Esophagus squamous epithelium (tissue), 5 donors: ENCODE data around the gene TTC24. TPM values are rescaled to one million over a fixed set of nuclear protein-coding genes. Genes with fewer than 3 reads are reported as not detected.
"Not testable (repeated sequence)": the region's sequence is repeated elsewhere in the genome, so short reads cannot be mapped to it uniquely, and the experiment has no call there.

Source experiments
- DNase-seq: peaks from one replicate; lab custom pipeline; 2025; lab: John Stamatoyannopoulos, UW
- H3K27ac ChIP-seq, 4 donors: fragments of 200-600 bp; sonication (generic); one replicate each; pipeline ENCODE4 v1.5.1; 2016 to 2019; ENCODE audit warnings: mild to moderate bottlenecking in 1 of 4
- H3K27me3 ChIP-seq, 4 donors: fragments of 200-600 bp; sonication (generic); 1 replicate in 3 of 4; 2 replicates in 1 of 4; pipeline versions ENCODE4 v1.5.1 to v1.6.0; 2017 to 2021; ENCODE audit warnings: antibody characterized with exemption in 1 of 4
- H3K36me3 ChIP-seq, 3 donors: fragments of 200-600 bp; sonication (generic); one replicate each; pipeline ENCODE4 v1.5.1; 2016 to 2019
- H3K4me1 ChIP-seq, 3 donors: fragments of 200-600 bp; sonication (generic); one replicate each; pipeline ENCODE4 v1.5.1; 2017 to 2019
- H3K4me3 ChIP-seq, 4 donors: fragments of 200-600 bp; sonication (generic); 1 replicate in 3 of 4; 2 replicates in 1 of 4; pipeline ENCODE4 v1.5.1; 2016 to 2019; ENCODE audit warnings: mild to moderate bottlenecking in 2 of 4, moderate library complexity in 1 of 4
- H3K9me3 ChIP-seq, 3 donors: fragments of 200-600 bp; sonication (generic); one replicate each; pipeline ENCODE4 v1.5.1; 2016 to 2019
- CTCF ChIP-seq, 6 experiments: fragments of 450-650 bp in 4 of 6; fragments of 200-600 bp in 2 of 6; sonication (generic) in 2 of 6; IDR thresholded peaks; one replicate each; pipeline ENCODE4 v1.5.1; 2016 to 2019; ENCODE audit warnings: antibody characterized with exemption in 6 of 6, mild to moderate bottlenecking in 4 of 6, moderate library complexity in 4 of 6
- POLR2A ChIP-seq, 4 donors: fragments of 450-650 bp; IDR thresholded peaks; one replicate each; pipeline ENCODE4 v1.6.1; 2017; ENCODE audit warnings: antibody characterized with exemption in 4 of 4, mild to moderate bottlenecking in 4 of 4, moderate library complexity in 3 of 4
- WGBS, 2 donors: methylation state at CpG; one replicate each; pipeline ENCODE4 v1.1.5; 2018; 5-methylcytosine and 5-hydroxymethylcytosine counted together
- intact Hi-C: fragments of 100-400 bp; cut with DNase I; formaldehyde crosslinking; loops from one replicate; pipeline ENCODE4 v1.15.0; 2022
- total RNA-seq, 4 donors: library from RNA; depleted of rRNA; stranded (reverse); fragments of >200 nt; gene quantifications; one replicate each; pipeline ENCODE4 v1.1.0, GENCODE V29; 2016
- donor health status: DM: yes; HTN: yes; CAD: no.

Gene TTC24
- total RNA-seq, 4 donors from 2014 or later, result not detected

GRCh38 chr1:156586323-156586722, 6.8 kb downstream of the TTC24 start:
- Histone ChIP-seq H3K4me1 (peaks cover 0 to 8% (median 6%) of the 10 kb centered on the region in 3 donors), H3K9me3 (no peaks in the 10 kb centered on the region), H3K27me3 (no peaks in the 10 kb centered on the region), H3K4me3 (no peak overlapping the region), H3K36me3 (no peaks in the 10 kb centered on the region), H3K27ac (no peak overlapping the region)
- 44% methylated on average over 2 of the region's 4 CpGs; no CpG with 5 or more reads in 1 of the 2 donors for WGBS, 2 donors
- intact Hi-C loops, result loop anchor here (10.0 kb wide), 1 partner anchor 112 kb away; no protein-coding TSS in a partner anchor
- DNase-seq, result no peak
- TF ChIP-seq CTCF (IDR thresholded peaks at IDR 0.05) (no peak), POLR2A (IDR thresholded peaks at IDR 0.05) (no peak)

- Histone ChIP-seq H3K27me3 (no peaks in the 10 kb centered on the region), H3K4me1 (peaks cover under 1 to 11% (median 7%) of the 10 kb centered on the region in 3 donors), H3K36me3 (no peaks in the 10 kb centered on the region), H3K9me3 (no peaks in the 10 kb centered on the region), H3K27ac (no peak overlapping the region), H3K4me3 (no peak overlapping the region)
- WGBS, 2 donors, result 71 to 85% methylated on average over 2 to 3 of the region's 3 CpGs
- intact Hi-C loops, result loop anchor here (10.0 kb wide), 1 partner anchor 112 kb away; no protein-coding TSS in a partner anchor
- DNase-seq, result no peak
- no peak for TF ChIP-seq CTCF (IDR thresholded peaks at IDR 0.05)
- no peak for TF ChIP-seq POLR2A (IDR thresholded peaks at IDR 0.05)
Measured at GRCh38 chr1:156586892-156587477, 7.5 kb downstream of the TTC24 start.

GRCh38 chr1:156587927-156588326, 8.4 kb downstream of the TTC24 start:
- intact Hi-C loops, result loop anchor here (10.0 kb wide), 1 partner anchor 113 kb away; no protein-coding TSS in a partner anchor
- not testable (repeated sequence) for H3K4me3 ChIP-seq, H3K9me3 ChIP-seq, DNase-seq, H3K27me3 ChIP-seq, H3K36me3 ChIP-seq, H3K27ac ChIP-seq
- 89 to 91% methylated on average over 7 to 8 of the region's 8 CpGs for WGBS, 2 donors
- peaks cover 5 to 20% (median 15%) of the 10 kb centered on the region in 3 donors for H3K4me1 ChIP-seq

- TF ChIP-seq CTCF (IDR thresholded peaks at IDR 0.05), result no peak
- Histone ChIP-seq H3K36me3 (peaks cover 0 to 18% (median 0%) of the 10 kb centered on the region in 3 donors), H3K27me3 (no peaks in the 10 kb centered on the region), H3K27ac (no peak overlapping the region), H3K9me3 (no peaks in the 10 kb centered on the region), H3K4me1 (peaks cover 5 to 24% (median 15%) of the 10 kb centered on the region in 3 donors), H3K4me3 (no peak overlapping the region)
- no peak for DNase-seq
- intact Hi-C loops, result loop anchor here (10.0 kb wide), 1 partner anchor 115 kb away; no protein-coding TSS in a partner anchor
- 69 to 76% methylated on average over 5 of the region's 5 CpGs for WGBS, 2 donors
Measured at GRCh38 chr1:156589546-156589945, 10.0 kb downstream of the TTC24 start.

- peaks cover 5 to 24% (median 15%) of the 10 kb centered on the region in 3 donors for H3K4me1 ChIP-seq
- intact Hi-C loops, result no loop called here
Measured at GRCh38 chr1:156590326-156591180, 11.0 kb downstream of the TTC24 start.

More at GRCh38 chr1:156590326-156591180, 11.0 kb downstream of the TTC24 start:
- TF ChIP-seq POLR2A (IDR thresholded peaks at IDR 0.05) (no peak), CTCF (IDR thresholded peaks at IDR 0.05) (no peak)
- Histone ChIP-seq H3K9me3 (no peaks in the 10 kb centered on the region), H3K36me3 (peaks cover 0 to 28% (median 6%) of the 10 kb centered on the region in 3 donors), H3K4me3 (peak overlapping the region in 3 of 4 donors; percentile 63 to 95 (median 78)), H3K27ac (peak overlapping the region; percentile 83 to 90 (median 88)), H3K27me3 (no peaks in the 10 kb centered on the region)
- 65 to 81% methylated on average over 5 to 7 of the region's 10 CpGs for WGBS, 2 donors
- DNase-seq, result no peak
